AG04449 (cell line): ENCODE measurements around the gene SAMD11.
"Not testable (repeated sequence)": the region's sequence is repeated elsewhere in the genome, so short reads cannot be mapped to it uniquely, and the experiment has no call there.

ENCODE experiments used
- CTCF ChIA-PET: fragments of 350-600 bp; formaldehyde crosslinking; extraction: SDS; loops from one replicate; lab custom pipeline; 2021; ENCODE audit warnings: antibody characterized with exemption; lab: Yijun Ruan, JAX
- POLR2A ChIA-PET: fragments of 400-600, 350-600 bp; formaldehyde crosslinking; extraction: SDS; loops from one replicate; lab custom pipeline; 2020; ENCODE audit warnings: antibody characterized with exemption, inconsistent platforms; lab: Yijun Ruan, JAX
- DNase-seq: peaks from one replicate; pipeline ENCODE4 v3.0.0-alpha.2; 2010; ENCODE audit warnings: low read depth, low spot score
- H3K4me3 ChIP-seq: 2 replicates; pipeline ENCODE4 v1.5.1; 2011; ENCODE audit warnings: low read depth, mild to moderate bottlenecking, control low read depth, low read length
- CTCF ChIP-seq: IDR thresholded peaks from one replicate; pipeline ENCODE4 v1.5.1; 2011; ENCODE audit warnings: mild to moderate bottlenecking, moderate library complexity, low read length, control low read depth, inconsistent platforms; ENCODE audit not compliant: insufficient read depth; ENCODE audit errors: missing control alignments

Gene SAMD11

GRCh38 chr1:890661-891060, 33.1 kb upstream of the SAMD11 start:
- ChIA-PET POLR2A (no interaction called here), CTCF (interaction anchor here (4.8 kb wide), 1 partner anchor 14 kb away, joined by 25 read pairs; no protein-coding TSS in a partner anchor)
- no peak overlapping the region for H3K4me3 ChIP-seq
- no peak for DNase-seq
- TF ChIP-seq CTCF: no peak

- POLR2A ChIA-PET: no interaction called here
- no peak for DNase-seq
- H3K4me3 ChIP-seq: no peak overlapping the region
- CTCF ChIA-PET: no interaction called here
- TF ChIP-seq CTCF: no peak
These were observed 26.5 kb upstream of the SAMD11 start for GRCh38 chr1:897226-897625.

GRCh38 chr1:897951-898350, 25.8 kb upstream of the SAMD11 start:
- POLR2A ChIA-PET, DNase-seq, H3K4me3 ChIP-seq, CTCF ChIA-PET: not testable (repeated sequence)

GRCh38 chr1:899636-900317, 23.9 kb upstream of the SAMD11 start:
- H3K4me3 ChIP-seq: no peak overlapping the region
- TF ChIP-seq CTCF: no peak
- ChIA-PET CTCF (no interaction called here), POLR2A (no interaction called here)
- DNase-seq: no peak

- no peak for TF ChIP-seq CTCF
- ChIA-PET CTCF (no interaction called here), POLR2A (no interaction called here)
- DNase-seq: no peak
- H3K4me3 ChIP-seq: no peak overlapping the region
These were observed 22.4 kb upstream of the SAMD11 start for GRCh38 chr1:901108-901859.

- ChIA-PET POLR2A (no interaction called here), CTCF (interaction anchor here (1.1 to 5.4 kb wide), 4 partner anchors 10 to 50 kb away, joined by 5 to 67 read pairs (median 8); no protein-coding TSS in a partner anchor)
- no peak for TF ChIP-seq CTCF
- DNase-seq: no peak
- no peak overlapping the region for H3K4me3 ChIP-seq
These were observed 20.9 kb upstream of the SAMD11 start for GRCh38 chr1:902802-903201.
